GM19452 (cell line): ENCODE results near the gene CHST2.

Source experiments
- ATAC-seq: cut with Tn5 transposase; IDR thresholded peaks from one replicate; pipeline ENCODE4 v1.9.1; 2021; ENCODE audit not compliant: unreplicated experiment

Gene CHST2

GRCh38 chr3:143128227-143128955 lies 8.8 kb downstream of the CHST2 start:
- no peak for ATAC-seq

- no peak for ATAC-seq
Measured at GRCh38 chr3:143132246-143132980, 12.8 kb downstream of the CHST2 start.

GRCh38 chr3:143134471-143134870 lies 14.9 kb downstream of the CHST2 start:
- no peak for ATAC-seq

- no peak for ATAC-seq
Measured at GRCh38 chr3:143135150-143135549, 15.6 kb downstream of the CHST2 start.

GRCh38 chr3:143137435-143138036 lies 18.0 kb downstream of the CHST2 start:
- no peak for ATAC-seq

GRCh38 chr3:143138953-143139352 lies 19.4 kb downstream of the CHST2 start:
- no peak for ATAC-seq

GRCh38 chr3:143139762-143140161 lies 20.2 kb downstream of the CHST2 start:
- ATAC-seq = no peak

- no peak for ATAC-seq
Measured at GRCh38 chr3:143140550-143140949, 21.0 kb downstream of the CHST2 start.

- ATAC-seq = no peak
Measured at GRCh38 chr3:143142354-143142753, 22.8 kb downstream of the CHST2 start.

- no peak for ATAC-seq
Measured at GRCh38 chr3:143145906-143146305, 26.3 kb downstream of the CHST2 start.

GRCh38 chr3:143146486-143147274 lies 27.1 kb downstream of the CHST2 start:
- no peak for ATAC-seq

GRCh38 chr3:143147707-143148106 lies 28.1 kb downstream of the CHST2 start:
- no peak for ATAC-seq

- no peak for ATAC-seq
Measured at GRCh38 chr3:143150071-143150470, 30.5 kb downstream of the CHST2 start.

GRCh38 chr3:143151004-143151731 lies 31.6 kb downstream of the CHST2 start:
- ATAC-seq = no peak

GRCh38 chr3:143152043-143152442 lies 32.5 kb downstream of the CHST2 start:
- ATAC-seq = no peak

- no peak for ATAC-seq
Measured at GRCh38 chr3:143155756-143156155, 36.2 kb downstream of the CHST2 start.

- peak; percentile 80 for ATAC-seq
Measured at GRCh38 chr3:143158014-143158988, 38.7 kb downstream of the CHST2 start.

- no peak for ATAC-seq
Measured at GRCh38 chr3:143160437-143160836, 40.9 kb downstream of the CHST2 start.

GRCh38 chr3:143163562-143164100 lies 44.1 kb downstream of the CHST2 start:
- no peak for ATAC-seq
